Osteoblast (primary cell): ENCODE results near the gene RTCA. TPM values are rescaled to one million over a fixed set of nuclear protein-coding genes. Genes with fewer than 3 reads are reported as not detected.

Experiments
- DNase-seq: peaks from one replicate; pipeline ENCODE4 v3.0.0; 2011; ENCODE audit warnings: low spot score, mixed read lengths; ENCODE audit not compliant: insufficient read length; ENCODE audit errors: missing footprints
- H2AFZ ChIP-seq: 2 replicates; pipeline ENCODE4 v1.6.0; 2011; ENCODE audit warnings: mild to moderate bottlenecking, low read length
- H3K27ac ChIP-seq: 2 replicates; pipeline ENCODE4 v1.5.1; 2011; ENCODE audit warnings: mild to moderate bottlenecking, low read depth, low read length, moderate library complexity
- H3K27me3 ChIP-seq: 2 replicates; pipeline ENCODE4 v1.6.0; 2012; ENCODE audit warnings: mild to moderate bottlenecking, control low read depth, inconsistent platforms, low read length, moderate library complexity; ENCODE audit not compliant: insufficient read depth
- H3K36me3 ChIP-seq: 2 replicates; pipeline ENCODE4 v1.5.1; 2011; ENCODE audit warnings: mild to moderate bottlenecking, low read length, control low read depth, moderate library complexity; ENCODE audit not compliant: insufficient read depth
- H3K4me1 ChIP-seq: 2 replicates; pipeline ENCODE4 v1.5.1; 2011; ENCODE audit warnings: mild to moderate bottlenecking, low read length, control low read depth, moderate library complexity; ENCODE audit not compliant: insufficient read depth
- H3K4me2 ChIP-seq: 2 replicates; pipeline ENCODE4 v1.6.0; 2011; ENCODE audit warnings: mild to moderate bottlenecking, low read length; ENCODE audit not compliant: insufficient read depth
- H3K4me3 ChIP-seq: fragments of 200-600 bp; sonication (generic); 3 replicates; pipeline ENCODE4 v1.5.1; 2012; ENCODE audit warnings: mild to moderate bottlenecking, low read length, inconsistent platforms; ENCODE audit not compliant: insufficient read depth
- H3K79me2 ChIP-seq: 2 replicates; pipeline ENCODE4 v1.6.0; 2012; ENCODE audit warnings: mild to moderate bottlenecking, low read length, control low read depth, inconsistent platforms; ENCODE audit not compliant: insufficient read depth
- H3K9me3 ChIP-seq: 2 replicates; pipeline ENCODE4 v1.5.1; 2011; ENCODE audit warnings: low read depth, low read length, control low read depth
- H4K20me1 ChIP-seq: 2 replicates; pipeline ENCODE4 v1.6.0; 2012; ENCODE audit warnings: mild to moderate bottlenecking, low read length, control low read depth; ENCODE audit not compliant: insufficient read depth
- CTCF ChIP-seq: IDR thresholded peaks from 2 replicates; pipeline ENCODE4 v1.5.1; 2011; ENCODE audit warnings: mild to moderate bottlenecking, low read depth, low read length, moderate library complexity; ENCODE audit errors: extremely low read depth
- total RNA-seq: library from RNA; depleted of rRNA; stranded (reverse); fragments of >200 nt; gene quantifications from 2 replicates; pipeline ENCODE4 v1.2.3, GENCODE V29; 2012

The RTCA gene
- total RNA-seq, 1 donor: 38.7 TPM

GRCh38 chr1:100304227-100304626 lies 38.2 kb downstream of the RTCA start:
- H3K27me3 ChIP-seq: no peaks in the 10 kb centered on the region
- TF ChIP-seq CTCF: no peak
- no peak overlapping the region for H2AFZ ChIP-seq
- no peaks in the 10 kb centered on the region for H3K36me3 ChIP-seq
- no peaks in the 10 kb centered on the region for H3K79me2 ChIP-seq
- H3K27ac ChIP-seq: no peak overlapping the region
- no peak overlapping the region for H3K4me2 ChIP-seq
- DNase-seq: no peak
- no peaks in the 10 kb centered on the region for H3K4me1 ChIP-seq
- H4K20me1 ChIP-seq: no peaks in the 10 kb centered on the region
- H3K9me3 ChIP-seq: no peaks in the 10 kb centered on the region
- H3K4me3 ChIP-seq: no peak overlapping the region

- H3K36me3 ChIP-seq: no peaks in the 10 kb centered on the region
- H3K4me1 ChIP-seq: no peaks in the 10 kb centered on the region
- H3K27me3 ChIP-seq: no peaks in the 10 kb centered on the region
- H3K4me2 ChIP-seq: no peak overlapping the region
- no peak for DNase-seq
- H3K79me2 ChIP-seq: no peaks in the 10 kb centered on the region
- TF ChIP-seq CTCF: no peak
- no peaks in the 10 kb centered on the region for H3K9me3 ChIP-seq
- no peak overlapping the region for H3K4me3 ChIP-seq
- H2AFZ ChIP-seq: no peak overlapping the region
- H3K27ac ChIP-seq: no peak overlapping the region
- H4K20me1 ChIP-seq: no peaks in the 10 kb centered on the region
These were observed 38.9 kb downstream of the RTCA start for GRCh38 chr1:100304921-100305320.

- no peaks in the 10 kb centered on the region for H3K79me2 ChIP-seq
- DNase-seq: no peak
- H3K36me3 ChIP-seq: no peaks in the 10 kb centered on the region
- no peaks in the 10 kb centered on the region for H3K9me3 ChIP-seq
- H2AFZ ChIP-seq: no peak overlapping the region
- no peak overlapping the region for H3K4me2 ChIP-seq
- no peaks in the 10 kb centered on the region for H3K27me3 ChIP-seq
- TF ChIP-seq CTCF: no peak
- H3K4me3 ChIP-seq: no peak overlapping the region
- H3K4me1 ChIP-seq: no peaks in the 10 kb centered on the region
- H3K27ac ChIP-seq: no peak overlapping the region
- H4K20me1 ChIP-seq: no peaks in the 10 kb centered on the region
These were observed 39.9 kb downstream of the RTCA start for GRCh38 chr1:100305954-100306353.

- H3K4me3 ChIP-seq: no peak overlapping the region
- H3K27me3 ChIP-seq: no peaks in the 10 kb centered on the region
- no peaks in the 10 kb centered on the region for H3K4me1 ChIP-seq
- TF ChIP-seq CTCF: no peak
- no peak for DNase-seq
- no peaks in the 10 kb centered on the region for H3K79me2 ChIP-seq
- no peak overlapping the region for H2AFZ ChIP-seq
- no peak overlapping the region for H3K4me2 ChIP-seq
- no peaks in the 10 kb centered on the region for H3K9me3 ChIP-seq
- no peak overlapping the region for H3K27ac ChIP-seq
- no peaks in the 10 kb centered on the region for H4K20me1 ChIP-seq
- H3K36me3 ChIP-seq: no peaks in the 10 kb centered on the region
These were observed 40.8 kb downstream of the RTCA start for GRCh38 chr1:100306735-100307313.
